Testis (tissue), 3 donors: Measurements from ENCODE around the gene AFP. TPM values are rescaled to one million over a fixed set of nuclear protein-coding genes. Genes with fewer than 3 reads are reported as not detected.

Experiments used
- DNase-seq: peaks from one replicate; pipeline ENCODE4 v3.0.0-alpha.2; 2019
- H3K27ac ChIP-seq, 2 donors: fragments of 200-600 bp; sonication (generic); one replicate each; pipeline ENCODE4 v1.5.1; 2019
- H3K27me3 ChIP-seq: fragments of 200-600 bp; sonication (generic); one replicate; pipeline ENCODE4 v1.5.1; 2019
- H3K36me3 ChIP-seq: fragments of 200-600 bp; sonication (generic); one replicate; pipeline ENCODE4 v1.5.1; 2017; ENCODE audit warnings: low read depth; ENCODE audit errors: missing control alignments
- H3K4me1 ChIP-seq: fragments of 200-600 bp; sonication (generic); one replicate; pipeline ENCODE4 v1.5.1; 2019
- H3K4me3 ChIP-seq, 2 donors: fragments of 200-600 bp; sonication (generic); one replicate each; pipeline ENCODE4 v1.5.1; 2017 to 2019
- H3K9me3 ChIP-seq: fragments of 200-600 bp; sonication (generic); one replicate; pipeline ENCODE4 v1.5.1; 2017
- POLR2A ChIP-seq: fragments of 450-650 bp; IDR thresholded peaks from one replicate; pipeline ENCODE4 v1.6.1; 2017; ENCODE audit warnings: antibody characterized with exemption, mild to moderate bottlenecking, moderate library complexity
- WGBS, 2 donors: methylation state at CpG; one replicate each; pipeline ENCODE4 v1.1.5; 2018; 5-methylcytosine and 5-hydroxymethylcytosine counted together
- intact Hi-C: fragments of 100-400 bp; cut with DNase I; formaldehyde crosslinking; loops from one replicate; pipeline ENCODE4 v1.15.1; 2023; ENCODE audit warnings: low total_unique reads
- polyA plus RNA-seq: library from polyadenylated mRNA; stranded (reverse); fragments of 350-450 nt; fragmentation: Illumina TruSeq; extraction: RNeasy Lipid Tissue Mini Kit (QIAGEN cat#74804); gene quantifications from one replicate; pipeline ENCODE4 v1.2.3, GENCODE V29; 2014; ENCODE audit warnings: low read depth, low replicate concordance; ENCODE audit not compliant: insufficient read depth
- total RNA-seq, 2 donors: library from RNA; depleted of rRNA; stranded (reverse); fragments of >200 nt; gene quantifications; one replicate each; pipeline ENCODE4 v1.2.3, GENCODE V29; 2016
- TF ChIP-seq, protein P1 (sequence below), 3 experiments: fragments of 450-650 bp in 2 of 3; fragments of 200-600 bp in 1 of 3; sonication (generic) in 1 of 3; IDR thresholded peaks; one replicate each; pipeline ENCODE4 v1.5.1; 2016 to 2019; ENCODE audit warnings: antibody characterized with exemption in 3 of 3, mild to moderate bottlenecking in 2 of 3, moderate library complexity in 1 of 3

The AFP gene
- total and polyA plus RNA-seq, 3 donors from 2014 or later, result 0.16 TPM; not detected in 2

DNA sequence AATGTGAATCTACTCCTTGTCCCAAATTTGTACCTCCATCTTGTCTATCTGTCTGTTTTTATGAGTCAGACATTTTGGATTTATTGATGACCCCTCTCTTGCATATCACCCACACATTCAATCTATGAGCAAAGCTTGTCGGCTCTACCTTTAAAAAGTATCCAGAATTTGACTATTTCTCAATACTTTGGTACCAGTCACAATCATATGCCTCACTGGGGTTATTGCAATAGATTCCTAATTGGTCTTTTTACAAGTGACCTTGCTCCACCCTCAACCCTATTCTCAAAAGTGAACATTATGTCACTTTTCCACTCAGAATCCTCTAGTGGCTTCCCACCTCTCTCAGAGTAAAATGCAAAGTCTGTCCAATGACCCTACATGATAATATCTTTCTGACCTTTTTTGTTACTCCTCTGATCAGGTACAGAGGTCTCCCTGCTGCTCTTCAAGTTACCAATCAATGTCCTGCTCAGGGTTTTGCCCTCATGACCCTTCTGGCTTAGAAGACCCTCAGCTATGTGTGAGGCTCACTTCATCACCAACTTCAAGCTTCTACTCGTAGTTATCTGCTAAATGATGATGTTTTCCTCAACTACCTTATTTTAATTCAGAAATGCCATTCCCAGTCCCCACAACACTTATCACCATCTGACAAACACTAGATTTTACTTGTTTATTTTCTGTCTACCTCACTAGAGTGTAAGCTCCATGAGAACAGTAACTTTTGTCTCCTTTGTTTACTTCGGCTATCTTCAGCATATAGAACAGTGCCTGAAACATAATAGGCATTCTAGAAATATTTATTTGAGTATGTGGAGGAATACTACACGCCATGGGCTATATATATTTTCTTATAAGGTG lies 22.4 kb downstream of the AFP start:
- TF ChIP-seq, protein P1, sequence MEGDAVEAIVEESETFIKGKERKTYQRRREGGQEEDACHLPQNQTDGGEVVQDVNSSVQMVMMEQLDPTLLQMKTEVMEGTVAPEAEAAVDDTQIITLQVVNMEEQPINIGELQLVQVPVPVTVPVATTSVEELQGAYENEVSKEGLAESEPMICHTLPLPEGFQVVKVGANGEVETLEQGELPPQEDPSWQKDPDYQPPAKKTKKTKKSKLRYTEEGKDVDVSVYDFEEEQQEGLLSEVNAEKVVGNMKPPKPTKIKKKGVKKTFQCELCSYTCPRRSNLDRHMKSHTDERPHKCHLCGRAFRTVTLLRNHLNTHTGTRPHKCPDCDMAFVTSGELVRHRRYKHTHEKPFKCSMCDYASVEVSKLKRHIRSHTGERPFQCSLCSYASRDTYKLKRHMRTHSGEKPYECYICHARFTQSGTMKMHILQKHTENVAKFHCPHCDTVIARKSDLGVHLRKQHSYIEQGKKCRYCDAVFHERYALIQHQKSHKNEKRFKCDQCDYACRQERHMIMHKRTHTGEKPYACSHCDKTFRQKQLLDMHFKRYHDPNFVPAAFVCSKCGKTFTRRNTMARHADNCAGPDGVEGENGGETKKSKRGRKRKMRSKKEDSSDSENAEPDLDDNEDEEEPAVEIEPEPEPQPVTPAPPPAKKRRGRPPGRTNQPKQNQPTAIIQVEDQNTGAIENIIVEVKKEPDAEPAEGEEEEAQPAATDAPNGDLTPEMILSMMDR (IDR thresholded peaks at IDR 0.05), result no peak
- TF ChIP-seq POLR2A, result no peak
- Histone ChIP-seq H3K36me3 (no peaks in the 10 kb centered on the region), H3K9me3 (no peaks in the 10 kb centered on the region), H3K27ac (no peak overlapping the region), H3K27me3 (no peaks in the 10 kb centered on the region), H3K4me1 (no peaks in the 10 kb centered on the region), H3K4me3 (no peak overlapping the region)
- 89 to 93% methylated on average over 4 of the region's 4 CpGs for whole genome bisulfite sequencing, 2 donors
- intact Hi-C loops, result no loop called here
- DNase-seq, result no peak

DNA sequence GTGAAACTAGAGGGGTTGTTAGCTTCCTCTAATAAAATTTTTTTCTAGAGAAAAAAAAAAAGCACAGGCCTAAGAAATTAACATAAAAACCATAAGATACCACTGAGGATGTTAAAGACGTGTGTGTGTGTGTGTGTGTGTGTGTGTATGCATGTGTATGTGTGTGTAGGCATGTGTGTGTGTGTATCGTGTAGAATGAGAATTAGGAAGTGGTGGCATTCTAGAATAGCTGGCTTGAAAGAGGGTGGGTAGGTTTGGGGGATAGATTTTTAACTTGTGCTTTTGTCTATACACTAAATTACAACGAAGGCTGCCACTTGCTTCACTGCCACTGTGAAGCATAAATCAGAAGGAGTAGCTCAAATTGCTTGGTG lies 23.0 kb downstream of the AFP start:
- H3K27me3 ChIP-seq, result no peaks in the 10 kb centered on the region
- WGBS, 2 donors, result 73 to 78% methylated on average over 3 of the region's 3 CpGs

DNA sequence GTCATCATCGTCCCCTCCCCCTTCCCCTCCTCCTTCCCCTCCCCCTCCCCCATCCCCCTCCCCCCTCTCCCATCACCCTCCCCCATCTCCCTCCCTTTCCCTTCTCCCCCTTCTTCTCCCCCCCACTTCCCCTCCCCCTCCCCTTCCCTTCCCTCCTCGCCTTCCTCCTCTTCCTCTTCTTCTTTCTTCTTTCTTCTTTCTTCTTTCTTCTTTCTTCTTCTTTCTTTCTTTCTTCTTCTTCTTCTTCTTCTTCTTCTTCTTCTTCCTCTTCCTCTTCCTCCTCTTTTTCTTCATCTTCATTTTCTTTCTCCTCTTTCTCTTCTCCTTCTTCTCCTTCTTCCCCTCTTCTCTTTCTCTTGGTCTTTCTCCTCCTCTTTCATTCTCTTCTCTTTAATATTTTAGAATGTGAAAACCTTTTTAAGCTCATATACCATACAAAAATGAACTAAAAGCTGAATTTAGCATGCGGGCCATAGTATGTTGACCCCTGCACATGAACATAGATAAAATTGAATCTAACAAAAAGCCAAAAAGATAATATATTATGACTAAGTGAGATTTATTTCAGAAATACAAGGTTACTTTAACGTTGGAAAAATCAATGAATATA lies 25.0 kb downstream of the AFP start:
- no peak for DNase-seq

More for the DNA sequence above, 23.0 kb downstream of the AFP start:
- TF ChIP-seq, protein P1 (IDR thresholded peaks at IDR 0.05), result no peak
- no peak for TF ChIP-seq POLR2A
- H3K36me3 ChIP-seq, result no peaks in the 10 kb centered on the region
- H3K4me3 ChIP-seq, result no peak overlapping the region
- intact Hi-C loops, result no loop called here
- no peaks in the 10 kb centered on the region for H3K4me1 ChIP-seq
- H3K27ac ChIP-seq, result no peak overlapping the region
- H3K9me3 ChIP-seq, result no peaks in the 10 kb centered on the region
- DNase-seq, result no peak

DNA sequence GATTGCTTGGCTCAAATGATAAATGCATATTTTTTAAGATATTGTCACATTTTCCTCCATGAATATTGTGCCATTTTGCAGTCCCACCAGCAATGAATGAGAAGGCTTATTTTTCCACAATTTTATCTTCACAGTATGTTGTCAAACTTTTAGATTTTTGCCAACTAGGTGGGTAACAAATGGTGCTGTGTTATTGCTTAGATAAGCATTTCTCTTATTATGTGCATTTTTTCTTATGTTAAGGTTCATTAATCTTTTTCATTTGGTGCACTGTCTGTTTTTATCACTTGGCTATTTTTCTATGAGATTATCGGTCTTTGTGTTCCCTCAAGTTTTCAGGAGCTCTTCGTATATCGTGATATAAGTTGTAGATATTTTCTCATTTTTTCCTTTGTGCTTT lies 32.1 kb downstream of the AFP start:
- WGBS, 2 donors, result 84 to 89% methylated on average over 3 of the region's 3 CpGs
- Histone ChIP-seq H3K4me1 (no peaks in the 10 kb centered on the region), H3K9me3 (no peaks in the 10 kb centered on the region), H3K27me3 (no peaks in the 10 kb centered on the region), H3K36me3 (no peaks in the 10 kb centered on the region), H3K27ac (no peak overlapping the region), H3K4me3 (no peak overlapping the region)
- DNase-seq, result no peak
- no peak for TF ChIP-seq POLR2A
- TF ChIP-seq, protein P1 (IDR thresholded peaks at IDR 0.05), result no peak
- intact Hi-C loops, result no loop called here

More for the DNA sequence above, 25.0 kb downstream of the AFP start:
- intact Hi-C loops, result no loop called here
- WGBS, 2 donors, result 64 to 72% methylated on average over 4 of the region's 4 CpGs
- TF ChIP-seq, protein P1 (IDR thresholded peaks at IDR 0.05), result no peak
- TF ChIP-seq POLR2A, result no peak
- Histone ChIP-seq H3K27ac (no peak overlapping the region), H3K4me3 (no peak overlapping the region), H3K36me3 (no peaks in the 10 kb centered on the region), H3K4me1 (no peaks in the 10 kb centered on the region), H3K9me3 (no peaks in the 10 kb centered on the region), H3K27me3 (no peaks in the 10 kb centered on the region)
